HG03280 (cell line): Measurements from ENCODE around the gene ARAF.

ENCODE experiments used
- ATAC-seq: cut with Tn5 transposase; IDR thresholded peaks from one replicate; pipeline ENCODE4 v1.9.1; 2021; ENCODE audit warnings: mild to moderate bottlenecking, moderate library complexity; ENCODE audit not compliant: unreplicated experiment

The ARAF gene

DNA sequence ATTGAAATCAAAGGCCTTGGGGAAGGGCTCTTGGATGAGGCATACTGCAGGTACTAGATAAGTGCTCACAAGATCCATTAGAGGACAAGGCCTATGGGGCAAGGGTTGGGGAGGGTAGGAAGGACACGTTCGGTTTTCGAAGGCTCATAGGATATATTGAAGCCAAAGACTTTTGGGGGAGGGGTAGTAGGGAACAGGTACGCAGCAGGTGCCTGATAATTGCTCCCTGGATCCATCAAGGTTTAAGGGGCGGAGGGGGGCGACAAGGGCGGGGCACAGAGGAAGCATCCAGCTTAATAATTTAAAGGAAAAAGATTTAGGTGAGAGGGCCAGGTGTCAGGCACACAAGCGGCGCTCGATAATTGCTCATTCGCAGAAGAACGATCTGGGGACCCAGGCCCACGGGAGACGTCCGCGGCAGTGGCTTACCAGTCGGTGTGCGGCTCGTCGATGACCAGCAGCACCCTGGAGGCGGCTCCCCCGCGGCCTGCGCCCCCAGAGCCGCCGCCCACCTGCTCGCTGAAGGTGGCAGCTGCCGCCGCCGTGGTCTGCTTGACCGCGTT lies 58.0 kb downstream of the ARAF start:
- no peak for ATAC-seq

DNA sequence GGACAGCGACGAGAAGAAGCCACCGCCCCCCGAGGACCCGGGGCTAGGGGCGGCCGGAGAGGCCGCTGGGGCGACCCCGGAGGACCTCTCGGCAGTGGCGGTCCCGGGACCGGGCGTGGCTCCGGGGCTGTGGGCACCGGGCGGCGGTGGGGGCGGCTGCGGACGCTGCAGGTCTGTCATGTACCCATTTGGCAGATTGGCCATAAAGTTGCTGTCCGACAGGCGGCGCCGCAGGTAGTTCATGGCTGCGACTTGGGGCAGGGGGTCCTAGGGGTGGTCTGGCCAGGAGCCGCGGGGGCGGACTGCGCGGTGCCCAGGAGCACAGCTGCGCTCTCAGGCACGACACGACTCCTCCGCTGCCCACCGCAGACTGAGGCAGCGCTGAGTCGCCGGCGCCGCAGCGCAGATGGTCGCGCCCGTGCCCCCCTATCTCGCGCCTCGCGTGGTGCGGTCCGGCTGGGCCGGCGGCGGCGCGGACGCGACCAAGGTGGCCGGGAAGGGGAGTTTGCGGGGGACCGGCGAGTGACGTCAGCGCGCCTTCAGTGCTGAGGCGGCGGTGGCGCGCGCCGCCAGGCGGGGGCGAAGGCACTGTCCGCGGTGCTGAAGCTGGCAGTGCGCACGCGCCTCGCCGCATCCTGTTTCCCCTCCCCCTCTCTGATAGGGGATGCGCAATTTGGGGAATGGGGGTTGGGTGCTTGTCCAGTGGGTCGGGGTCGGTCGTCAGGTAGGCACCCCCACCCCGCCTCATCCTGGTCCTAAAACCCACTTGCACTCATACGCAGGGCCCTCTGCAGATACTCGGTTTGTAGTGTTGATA lies 58.7 kb downstream of the ARAF start, which contains the start of gene SYN1:
SYN1 (minus strand) TSS at position 372 of the 817 bp plus-strand sequence; CDS start at position 243, 129 bp downstream.
- peak; percentile 87 for ATAC-seq

DNA sequence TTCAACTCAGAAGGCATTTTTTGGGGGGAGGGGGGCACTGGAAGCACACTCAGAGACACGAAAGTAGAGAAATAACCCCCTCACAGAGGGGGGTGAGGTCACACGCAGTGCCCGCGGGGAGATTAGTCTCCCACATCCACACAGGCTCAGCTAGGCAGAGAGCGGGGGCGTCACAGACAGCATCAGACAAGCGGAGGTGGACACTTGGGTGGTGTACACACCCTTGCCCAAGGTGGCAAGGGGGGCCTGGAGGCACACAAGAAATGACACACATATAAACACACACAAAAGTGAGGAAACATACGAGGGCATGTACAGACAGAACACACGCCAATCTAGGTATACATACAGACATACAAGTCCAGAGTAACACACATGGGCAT lies 59.3 kb downstream of the ARAF start:
- ATAC-seq, result no peak
